Adipose tissue (tissue), 3 donors: ENCODE data around the gene RNF115. TPM values are rescaled to one million over a fixed set of nuclear protein-coding genes. Genes with fewer than 3 reads are reported as not detected.

Experiments used
- H3K27ac ChIP-seq: one replicate; pipeline ENCODE4 v1.5.1; 2013; ENCODE audit warnings: low read depth, low read length
- WGBS, 3 donors: extraction: QIAGEN DNeasy Blood & Tissue Kit; methylation state at CpG; one replicate each; pipeline ENCODE4 v1.1.7; 2013; 5-methylcytosine and 5-hydroxymethylcytosine counted together
- polyA plus RNA-seq, 3 donors: library from polyadenylated mRNA; stranded (reverse); fragments of 200-250 nt; gene quantifications; one replicate each; pipeline ENCODE4 v1.2.3, GENCODE V29; 2013
- donor health status: healthy with polysubstance abuse.
- donor health status: Bipolar disorder and iron deficiency.
- donor health status: healthy.

Gene RNF115
- polyA plus RNA-seq, 3 donors, result 3.4 to 8.3 (median 4.9) TPM

GRCh38 chr1:145688924-145689323 lies 135.0 kb downstream of the RNF115 start:
- WGBS, 3 donors, result 89 to 96% (median 89%) methylated on average over 6 of the region's 6 CpGs
- H3K27ac ChIP-seq, result no peak overlapping the region

Other genes with a start within 250 kb of the RNF115 start
- gene GPR89A, start 216.1 kb downstream of the RNF115 start, polyA plus RNA-seq, result 1 to 10 TPM; 4.0 to 9.5 (median 8.7) TPM
- 1 to 10 TPM in 1 of 3 donors, under 1 TPM in 1, not detected in 1; 0.07 to 1.4 TPM for gene PDZK1, start 116.7 kb downstream of the RNF115 start, polyA plus RNA-seq
- gene CD160, start 104.6 kb downstream of the RNF115 start, polyA plus RNA-seq, result under 1 TPM; 0.05 to 0.34 (median 0.25) TPM
- 10 to 100 TPM; 14.9 to 17.8 (median 16.1) TPM for gene POLR3C, start 105 bp upstream of the RNF115 start, polyA plus RNA-seq
- 1 to 10 TPM; 1.7 to 2.8 (median 1.7) TPM for gene NUDT17, start 21.5 kb upstream of the RNF115 start, polyA plus RNA-seq
- 10 to 100 TPM; 12.0 to 21.7 (median 17.4) TPM for gene PIAS3, start 35.0 kb upstream of the RNF115 start, polyA plus RNA-seq
- gene ANKRD35, start 61.8 kb upstream of the RNF115 start, polyA plus RNA-seq, result 1 to 10 TPM in 2 of 3 donors, under 1 TPM in 1; 0.58 to 8.0 (median 3.6) TPM
- 1 to 10 TPM in 2 of 3 donors, under 1 TPM in 1; 0.64 to 1.8 (median 1.2) TPM for gene ITGA10, start 86.0 kb upstream of the RNF115 start, polyA plus RNA-seq
- 10 to 100 TPM; 11.4 to 18.3 (median 15.1) TPM for gene PEX11B, start 94.6 kb upstream of the RNF115 start, polyA plus RNA-seq
- 100 to 1,000 TPM in 2 of 3 donors, 10 to 100 TPM in 1; 45.6 to 132 (median 102) TPM for gene RBM8A, start 103.4 kb upstream of the RNF115 start, polyA plus RNA-seq
- 10 to 100 TPM in 2 of 3 donors, 1 to 10 TPM in 1; 2.6 to 21.6 (median 12.3) TPM for gene LIX1L, start 133.9 kb upstream of the RNF115 start, polyA plus RNA-seq
- gene ANKRD34A, start 140.5 kb upstream of the RNF115 start, polyA plus RNA-seq, result under 1 TPM in 2 of 3 donors, not detected in 1; 0.21 to 0.51 TPM
- gene POLR3GL, start 140.6 kb upstream of the RNF115 start, polyA plus RNA-seq, result 10 to 100 TPM; 15.2 to 78.7 (median 46.4) TPM
- gene TXNIP, start 172.5 kb upstream of the RNF115 start, polyA plus RNA-seq, result 1,000 to 10,000 TPM in 1 of 3 donors, 100 to 1,000 TPM in 2; 378 to 1,060 (median 834) TPM
- gene HJV, start 197.6 kb upstream of the RNF115 start, polyA plus RNA-seq, result not detected